Fibroblast of villous mesenchyme (primary cell): Measurements from ENCODE around the gene TTC31. TPM values are rescaled to one million over a fixed set of nuclear protein-coding genes. Genes with fewer than 3 reads are reported as not detected.

Source experiments
- DNase-seq: peaks from one replicate; pipeline ENCODE4 v3.0.0-alpha.2; 2010; ENCODE audit warnings: low read depth
- H3K4me3 ChIP-seq: 2 replicates; pipeline ENCODE4 v1.5.1; 2011; ENCODE audit warnings: low read depth, mild to moderate bottlenecking, low read length
- total RNA-seq: library from RNA; depleted of rRNA; stranded (reverse); fragments of >200 nt; gene quantifications from 2 replicates; pipeline ENCODE4 v1.2.3, GENCODE V29; 2012
- TF ChIP-seq, protein P1 (sequence below): IDR thresholded peaks from 2 replicates; pipeline ENCODE4 v1.5.1; 2012; ENCODE audit warnings: low read depth, mild to moderate bottlenecking, low read length; ENCODE audit not compliant: insufficient read depth

The TTC31 gene
- total RNA-seq, 1 donor, result 8.6 TPM

DNA sequence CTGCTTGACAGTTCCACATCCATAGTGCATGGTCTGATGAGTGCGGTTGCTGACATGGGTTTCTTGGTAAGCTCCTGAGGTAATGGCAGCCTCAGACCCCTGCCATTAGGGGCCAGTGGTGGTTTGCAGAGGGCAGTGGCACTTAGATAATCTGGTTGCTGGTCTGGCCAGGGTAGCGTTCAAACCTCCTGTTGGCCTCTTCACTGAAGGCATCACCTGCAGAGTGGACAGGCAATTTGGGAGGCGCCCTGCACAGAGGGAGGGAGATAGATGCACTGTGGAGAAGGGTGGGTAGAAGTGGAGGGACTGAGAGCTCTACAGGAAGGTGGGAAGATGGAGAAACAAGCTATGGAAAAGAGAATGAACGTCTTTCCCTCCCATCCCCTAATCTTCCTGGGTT lies 50.6 kb downstream of the TTC31 start:
- DNase-seq, result no peak
- H3K4me3 ChIP-seq, result no peak overlapping the region
- TF ChIP-seq, protein P1, sequence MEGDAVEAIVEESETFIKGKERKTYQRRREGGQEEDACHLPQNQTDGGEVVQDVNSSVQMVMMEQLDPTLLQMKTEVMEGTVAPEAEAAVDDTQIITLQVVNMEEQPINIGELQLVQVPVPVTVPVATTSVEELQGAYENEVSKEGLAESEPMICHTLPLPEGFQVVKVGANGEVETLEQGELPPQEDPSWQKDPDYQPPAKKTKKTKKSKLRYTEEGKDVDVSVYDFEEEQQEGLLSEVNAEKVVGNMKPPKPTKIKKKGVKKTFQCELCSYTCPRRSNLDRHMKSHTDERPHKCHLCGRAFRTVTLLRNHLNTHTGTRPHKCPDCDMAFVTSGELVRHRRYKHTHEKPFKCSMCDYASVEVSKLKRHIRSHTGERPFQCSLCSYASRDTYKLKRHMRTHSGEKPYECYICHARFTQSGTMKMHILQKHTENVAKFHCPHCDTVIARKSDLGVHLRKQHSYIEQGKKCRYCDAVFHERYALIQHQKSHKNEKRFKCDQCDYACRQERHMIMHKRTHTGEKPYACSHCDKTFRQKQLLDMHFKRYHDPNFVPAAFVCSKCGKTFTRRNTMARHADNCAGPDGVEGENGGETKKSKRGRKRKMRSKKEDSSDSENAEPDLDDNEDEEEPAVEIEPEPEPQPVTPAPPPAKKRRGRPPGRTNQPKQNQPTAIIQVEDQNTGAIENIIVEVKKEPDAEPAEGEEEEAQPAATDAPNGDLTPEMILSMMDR, result no peak

GRCh38 chr2:74534411-74534810 lies 51.5 kb downstream of the TTC31 start:
- TF ChIP-seq, protein P1, result no peak
- no peak overlapping the region for H3K4me3 ChIP-seq
- no peak for DNase-seq

DNA sequence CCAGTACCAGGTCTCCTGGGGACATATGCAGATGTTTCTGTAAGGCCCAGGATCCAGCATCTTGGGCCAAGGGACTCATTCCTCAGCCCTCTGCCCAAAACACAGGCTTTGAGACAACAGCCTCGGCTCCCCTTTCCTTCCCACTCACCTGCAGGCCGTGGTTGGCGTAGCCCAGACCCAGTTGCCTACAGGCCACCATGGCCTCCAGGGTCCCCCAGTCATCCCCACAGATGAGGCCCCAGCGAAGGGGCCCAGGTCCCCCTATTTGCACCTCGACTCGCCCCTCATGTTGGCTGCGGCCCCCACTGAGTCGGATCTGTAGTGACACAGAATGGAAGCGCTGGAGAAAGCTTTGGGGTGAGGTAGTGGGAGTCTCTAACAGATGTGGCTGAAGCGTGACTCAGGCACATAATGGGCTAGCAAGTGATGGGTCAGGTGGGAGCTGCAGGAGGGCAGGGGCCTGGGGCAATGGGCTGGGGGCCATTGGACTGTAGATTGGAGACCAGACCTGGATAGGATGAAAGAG lies 52.6 kb downstream of the TTC31 start:
- H3K4me3 ChIP-seq, result no peak overlapping the region
- TF ChIP-seq, protein P1, result no peak
- DNase-seq, result no peak

- H3K4me3 ChIP-seq, result no peak overlapping the region
- no peak for DNase-seq
- TF ChIP-seq, protein P1, result no peak
These were observed 53.5 kb downstream of the TTC31 start for GRCh38 chr2:74536166-74536950.

DNA sequence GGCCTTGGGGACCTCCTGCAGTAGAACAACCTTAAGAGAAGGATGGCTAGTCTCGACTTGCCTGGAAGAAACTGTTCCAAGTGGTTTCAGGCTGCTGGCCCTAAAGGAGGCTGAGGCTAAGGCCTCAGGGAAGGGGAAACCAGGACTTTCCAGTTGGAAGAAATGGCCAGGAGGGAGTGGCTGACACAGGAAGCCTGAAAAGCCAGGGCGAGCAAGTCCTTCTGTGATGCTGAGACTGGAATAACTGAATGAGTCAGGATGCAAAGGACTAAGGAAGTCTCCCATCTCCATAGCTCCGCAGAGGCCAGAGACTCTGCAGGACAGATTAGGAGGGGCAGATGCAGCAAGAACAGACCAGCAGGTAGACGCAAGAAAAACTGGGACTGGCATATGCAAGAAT lies 54.3 kb downstream of the TTC31 start:
- no peak for DNase-seq
- TF ChIP-seq, protein P1, result no peak
- no peak overlapping the region for H3K4me3 ChIP-seq

DNA sequence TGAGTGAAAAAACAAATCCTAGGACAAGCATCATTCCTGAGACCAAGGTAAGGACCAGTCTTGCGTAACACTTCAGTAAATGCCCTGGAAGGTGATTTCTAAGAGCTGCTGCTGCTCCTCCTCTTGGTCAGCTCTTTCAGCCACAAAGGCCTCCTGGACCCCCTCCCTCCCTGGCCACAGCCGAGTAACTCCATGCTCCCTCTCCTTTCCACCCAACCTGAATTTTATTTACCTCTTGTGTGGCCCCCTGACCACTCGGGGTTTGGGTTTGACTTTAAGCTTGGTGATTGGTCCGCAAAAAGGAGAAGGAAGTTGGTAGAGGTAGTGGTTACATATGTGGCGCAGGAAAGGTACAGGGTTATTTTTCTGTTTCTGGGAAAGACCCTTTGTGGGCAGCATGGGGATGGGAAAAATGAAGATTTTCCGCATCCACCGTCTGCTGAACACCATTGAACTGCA lies 56.0 kb downstream of the TTC31 start:
- no peak overlapping the region for H3K4me3 ChIP-seq
- no peak for DNase-seq
- TF ChIP-seq, protein P1, result no peak
